ENCODE measurements around the gene MRPL30.
"Not testable (repeated sequence)": the region's sequence is repeated elsewhere in the genome, so short reads cannot be mapped to it uniquely, and the experiment has no call there.

Gene MRPL30

GRCh38 chr2:99187011-99187410, 6.0 kb downstream of the MRPL30 start:
- no peak for DNase-seq (ENCODE audit: low spot score)
- no peak for TF ChIP-seq CTCF (IDR thresholded peaks at IDR 0.05)
- no peak overlapping the region for H3K27ac ChIP-seq
- H3K4me3 ChIP-seq: no peak overlapping the region

- DNase-seq (ENCODE audit: low spot score): no peak
- TF ChIP-seq CTCF (IDR thresholded peaks at IDR 0.05): no peak
- Histone ChIP-seq H3K27ac (no peak overlapping the region), H3K4me3 (no peak overlapping the region)
Measured at GRCh38 chr2:99188357-99188756, 7.4 kb downstream of the MRPL30 start.

GRCh38 chr2:99190548-99190947, 9.6 kb downstream of the MRPL30 start:
- no peak for TF ChIP-seq CTCF (IDR thresholded peaks at IDR 0.05)
- no peak for DNase-seq (ENCODE audit: low spot score)
- Histone ChIP-seq H3K27ac (no peak overlapping the region), H3K4me3 (no peak overlapping the region)

- H3K4me3 ChIP-seq; DNase-seq (ENCODE audit: low spot score); H3K27ac ChIP-seq: not testable (repeated sequence)
Measured at GRCh38 chr2:99192364-99192763, 11.4 kb downstream of the MRPL30 start.

- DNase-seq (ENCODE audit: low spot score): no peak
- TF ChIP-seq CTCF (IDR thresholded peaks at IDR 0.05): no peak
- no peak overlapping the region for H3K4me3 ChIP-seq
- H3K27ac ChIP-seq: no peak overlapping the region
Measured at GRCh38 chr2:99198103-99198841, 17.3 kb downstream of the MRPL30 start.

GRCh38 chr2:99200076-99200800, 19.3 kb downstream of the MRPL30 start:
- Histone ChIP-seq H3K4me3 (no peak overlapping the region), H3K27ac (no peak overlapping the region)
- no peak for TF ChIP-seq CTCF (IDR thresholded peaks at IDR 0.05)
- DNase-seq (ENCODE audit: low spot score): no peak

GRCh38 chr2:99201959-99202678, 21.1 kb downstream of the MRPL30 start:
- no peak for DNase-seq (ENCODE audit: low spot score)
- TF ChIP-seq CTCF (IDR thresholded peaks at IDR 0.05): no peak
- Histone ChIP-seq H3K27ac (no peak overlapping the region), H3K4me3 (no peak overlapping the region)

Data from coronary artery (tissue), 2 donors.